ENCODE results near the gene RUNX3. TPM values are rescaled to one million over a fixed set of nuclear protein-coding genes. Genes with fewer than 3 reads are reported as not detected.

The RUNX3 gene
- polyA plus RNA-seq, 1 donor = 4.8 TPM

DNA sequence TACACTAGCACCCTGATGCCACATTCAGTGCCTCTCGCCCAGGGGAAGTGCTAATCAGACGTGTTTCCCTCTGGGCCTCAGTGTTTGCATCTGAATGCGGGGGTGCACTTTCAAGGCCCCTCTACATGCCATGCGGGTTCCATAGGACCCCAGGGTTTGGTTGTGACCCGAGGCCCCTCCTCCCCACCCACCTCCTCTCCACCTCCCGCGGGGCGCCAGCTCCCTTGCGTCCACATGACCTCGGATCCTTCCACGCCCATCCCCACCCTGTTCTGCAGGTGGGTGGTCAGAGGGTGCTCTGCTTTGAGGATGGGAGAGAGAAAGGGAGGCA lies 5.1 kb upstream of the RUNX3 start:
- H3K9me3 ChIP-seq (ENCODE audit: control insufficient read depth, low read depth, low read length) = peaks cover 18% of the 10 kb centered on the region
- WGBS (ENCODE audit: insufficient coverage, low lambda C conversion rate) = no CpG with 5 or more reads among the region's 11 CpGs
- no peak overlapping the region for H3K4me3 ChIP-seq (ENCODE audit: low read length)
- peaks cover 56% of the 10 kb centered on the region for H3K4me1 ChIP-seq (ENCODE audit: control insufficient read depth, insufficient read depth, low read length)
- DNase-seq = no peak
- no peak overlapping the region for H3K27ac ChIP-seq (ENCODE audit: low read length)
- no peaks in the 10 kb centered on the region for H3K36me3 ChIP-seq (ENCODE audit: control insufficient read depth, insufficient read depth, low read length)
- peaks cover 57% of the 10 kb centered on the region for H3K27me3 ChIP-seq (ENCODE audit: control insufficient read depth, insufficient read depth, low read length)

DNA sequence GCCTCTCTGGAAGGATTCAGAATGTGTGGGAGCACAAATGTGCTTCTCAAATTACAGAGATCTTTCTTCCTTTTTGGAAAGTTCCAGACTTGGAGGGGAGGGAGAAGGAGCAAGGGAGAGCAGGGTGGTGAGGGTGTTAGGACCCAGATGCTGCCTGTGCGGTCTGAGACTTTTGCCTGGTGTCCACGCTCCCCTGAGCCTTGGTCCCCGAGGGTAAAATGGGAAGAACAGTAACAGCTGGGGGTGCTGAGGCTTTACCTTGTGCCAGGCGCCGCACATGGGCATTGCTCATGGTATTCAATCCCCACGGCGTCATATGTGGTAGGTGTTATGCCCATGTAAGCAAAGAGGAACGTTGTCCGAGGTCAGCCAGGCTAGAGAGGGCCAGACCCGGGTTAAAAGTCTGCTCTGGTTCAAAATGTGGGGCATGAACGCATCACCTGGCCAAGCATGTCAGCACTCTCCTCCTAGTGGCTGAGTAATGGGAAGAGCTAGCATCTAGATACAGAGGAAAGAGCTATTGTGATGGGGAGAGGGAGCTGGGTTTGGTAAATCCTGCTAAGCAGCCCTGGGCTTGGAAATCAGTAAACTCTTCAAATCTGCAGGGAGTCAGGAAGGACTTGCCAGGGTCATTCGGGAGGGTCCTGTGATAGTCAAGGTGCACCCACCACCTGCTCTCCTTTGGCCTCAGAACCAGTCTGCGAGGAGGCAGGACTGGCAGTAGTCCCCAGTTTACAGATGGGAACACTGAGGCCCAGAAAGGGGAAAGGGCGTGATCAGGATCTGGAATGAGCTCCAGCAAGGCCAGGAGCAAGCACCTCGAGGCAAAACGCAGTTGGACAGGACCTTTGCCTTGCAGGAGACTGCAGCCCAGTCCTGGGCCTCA lies 4.5 kb upstream of the RUNX3 start:
- Histone ChIP-seq H3K27ac (ENCODE audit: low read length) (no peak overlapping the region), H3K4me3 (ENCODE audit: low read length) (no peak overlapping the region), H3K36me3 (ENCODE audit: control insufficient read depth, insufficient read depth, low read length) (no peaks in the 10 kb centered on the region), H3K4me1 (ENCODE audit: control insufficient read depth, insufficient read depth, low read length) (peaks cover 51% of the 10 kb centered on the region), H3K9me3 (ENCODE audit: control insufficient read depth, low read depth, low read length) (peaks cover 18% of the 10 kb centered on the region), H3K27me3 (ENCODE audit: control insufficient read depth, insufficient read depth, low read length) (peaks cover 58% of the 10 kb centered on the region)
- WGBS (ENCODE audit: insufficient coverage, low lambda C conversion rate) = no CpG with 5 or more reads among the region's 16 CpGs
- peak in 1 of 2 donors; percentile 34 for DNase-seq

DNA sequence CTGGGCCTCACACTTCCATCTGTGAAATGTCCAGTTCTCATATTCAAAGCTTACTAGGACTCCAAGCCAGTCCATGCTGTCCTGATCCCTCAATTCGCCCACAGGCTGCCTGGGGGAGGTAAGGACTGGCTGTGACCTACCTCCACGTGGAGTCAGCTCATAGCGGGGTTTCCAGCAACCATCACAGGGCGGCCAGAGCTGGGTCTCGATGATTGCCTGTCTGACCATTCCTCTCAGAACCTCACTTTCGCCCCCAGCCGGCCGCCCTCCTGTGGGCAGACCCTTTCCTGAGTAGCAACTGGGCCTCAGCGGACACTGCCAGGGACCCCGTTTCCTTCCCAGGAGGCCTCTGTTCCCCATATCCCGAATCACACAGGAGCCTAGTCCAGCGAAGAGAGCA lies 3.4 kb upstream of the RUNX3 start:
- H3K9me3 ChIP-seq (ENCODE audit: control insufficient read depth, low read depth, low read length) = peaks cover 20% of the 10 kb centered on the region
- no peak overlapping the region for H3K27ac ChIP-seq (ENCODE audit: low read length)
- no peak overlapping the region for H3K4me3 ChIP-seq (ENCODE audit: low read length)
- no peak for DNase-seq
- H3K4me1 ChIP-seq (ENCODE audit: control insufficient read depth, insufficient read depth, low read length) = peaks cover 53% of the 10 kb centered on the region
- H3K36me3 ChIP-seq (ENCODE audit: control insufficient read depth, insufficient read depth, low read length) = no peaks in the 10 kb centered on the region
- H3K27me3 ChIP-seq (ENCODE audit: control insufficient read depth, insufficient read depth, low read length) = peaks cover 69% of the 10 kb centered on the region
- WGBS (ENCODE audit: insufficient coverage, low lambda C conversion rate) = no CpG with 5 or more reads among the region's 12 CpGs

DNA sequence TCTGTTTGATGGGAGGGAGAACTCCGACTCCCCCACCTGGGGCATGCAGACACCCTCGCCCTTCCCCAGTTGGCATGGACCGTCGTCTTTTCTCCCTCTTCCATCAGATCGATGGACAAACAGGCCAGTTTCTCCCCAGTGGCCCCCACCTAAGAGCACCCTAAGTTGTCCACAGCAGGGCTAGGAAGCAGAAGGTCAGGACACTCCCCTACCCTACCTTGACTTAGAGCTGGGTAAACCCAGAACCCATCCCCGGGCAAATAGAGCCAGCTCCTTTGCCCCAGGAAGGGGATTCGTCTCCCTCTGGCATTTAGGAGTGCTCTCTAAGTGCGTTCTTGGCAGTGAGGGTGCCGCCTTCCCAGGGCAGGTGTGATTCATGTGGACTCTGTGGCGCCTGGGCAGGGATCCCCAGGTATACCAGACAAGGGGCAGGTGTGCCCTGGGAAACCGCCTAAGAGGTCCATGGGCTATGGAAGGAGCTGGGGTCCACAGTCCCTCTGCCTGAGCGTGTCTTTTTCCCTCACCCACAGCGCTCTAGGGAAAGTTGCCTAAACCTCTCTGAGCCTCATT lies 2.7 kb upstream of the RUNX3 start:
- WGBS (ENCODE audit: insufficient coverage, low lambda C conversion rate) = no CpG with 5 or more reads among the region's 13 CpGs
- Histone ChIP-seq H3K27me3 (ENCODE audit: control insufficient read depth, insufficient read depth, low read length) (peaks cover 76% of the 10 kb centered on the region), H3K4me1 (ENCODE audit: control insufficient read depth, insufficient read depth, low read length) (peaks cover 50% of the 10 kb centered on the region), H3K36me3 (ENCODE audit: control insufficient read depth, insufficient read depth, low read length) (no peaks in the 10 kb centered on the region), H3K4me3 (ENCODE audit: low read length) (no peak overlapping the region), H3K27ac (ENCODE audit: low read length) (no peak overlapping the region), H3K9me3 (ENCODE audit: control insufficient read depth, low read depth, low read length) (peaks cover 17% of the 10 kb centered on the region)
- DNase-seq = no peak

DNA sequence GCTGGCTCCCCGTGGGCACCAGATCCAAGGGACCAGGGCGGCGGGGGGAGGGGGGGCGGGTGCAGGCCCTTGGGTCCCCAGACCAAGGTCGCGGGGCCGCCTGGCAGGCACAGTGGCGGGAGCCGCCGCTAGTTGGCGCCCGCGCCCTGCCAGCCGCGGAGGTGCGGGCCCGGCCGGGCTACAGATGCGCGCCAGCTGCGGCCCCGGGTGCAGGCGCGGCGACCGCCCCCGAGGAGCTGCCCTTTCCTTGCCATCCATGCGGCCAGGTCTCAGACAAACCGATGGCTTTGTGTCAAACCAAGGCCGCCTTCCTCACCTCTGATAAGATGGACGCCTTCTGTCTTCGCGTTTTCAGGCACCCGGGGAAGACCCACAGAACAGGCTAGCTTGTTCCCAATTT lies 2.2 kb upstream of the RUNX3 start:
- peaks cover 17% of the 10 kb centered on the region for H3K9me3 ChIP-seq (ENCODE audit: control insufficient read depth, low read depth, low read length)
- peaks cover 81% of the 10 kb centered on the region for H3K27me3 ChIP-seq (ENCODE audit: control insufficient read depth, insufficient read depth, low read length)
- no peak overlapping the region for H3K4me3 ChIP-seq (ENCODE audit: low read length)
- H3K27ac ChIP-seq (ENCODE audit: low read length) = no peak overlapping the region
- WGBS (ENCODE audit: insufficient coverage, low lambda C conversion rate) = no CpG with 5 or more reads among the region's 34 CpGs
- peaks cover 45% of the 10 kb centered on the region for H3K4me1 ChIP-seq (ENCODE audit: control insufficient read depth, insufficient read depth, low read length)
- DNase-seq = peak; percentile 39
- H3K36me3 ChIP-seq (ENCODE audit: control insufficient read depth, insufficient read depth, low read length) = no peaks in the 10 kb centered on the region

DNA sequence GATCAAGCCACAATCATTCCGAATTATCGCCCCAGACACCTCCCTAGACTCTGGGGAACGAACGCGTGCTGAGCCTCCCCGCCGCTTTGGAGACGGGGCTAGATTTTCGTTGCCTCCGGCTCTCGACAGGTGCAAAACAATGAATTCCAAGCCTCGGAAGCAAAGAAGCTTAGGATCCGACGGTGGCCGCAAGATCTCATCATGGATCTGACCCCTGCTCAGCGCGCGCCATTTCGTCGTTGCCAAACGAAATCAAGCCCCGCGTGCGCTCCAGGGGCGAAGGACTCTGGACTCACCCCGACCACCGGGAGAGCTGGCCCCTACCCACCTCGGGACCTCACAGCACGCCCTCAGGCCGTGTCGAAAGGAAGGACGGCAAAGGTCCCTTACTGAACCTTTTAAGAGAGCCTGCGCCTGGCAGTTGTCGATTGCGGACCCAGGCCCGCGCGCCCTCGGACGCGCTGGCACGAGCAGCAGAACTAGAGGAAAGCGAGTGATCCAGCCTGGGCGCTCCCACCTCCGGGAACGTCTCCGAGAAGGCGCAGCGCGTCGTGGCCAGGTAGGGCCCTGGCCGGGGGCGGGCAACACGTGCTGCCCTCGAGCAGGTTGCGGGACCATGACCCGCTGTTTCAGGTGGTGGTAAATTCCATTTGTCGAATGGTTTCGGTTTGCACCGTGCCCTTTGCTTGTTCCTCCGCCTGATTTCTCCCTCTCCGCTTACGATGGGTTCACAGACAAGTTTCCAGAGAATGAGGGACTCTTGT lies 1.6 kb upstream of the RUNX3 start:
- Histone ChIP-seq H3K4me1 (ENCODE audit: control insufficient read depth, insufficient read depth, low read length) (peaks cover 39% of the 10 kb centered on the region), H3K4me3 (ENCODE audit: low read length) (no peak overlapping the region), H3K9me3 (ENCODE audit: control insufficient read depth, low read depth, low read length) (peaks cover 17% of the 10 kb centered on the region), H3K36me3 (ENCODE audit: control insufficient read depth, insufficient read depth, low read length) (no peaks in the 10 kb centered on the region), H3K27me3 (ENCODE audit: control insufficient read depth, insufficient read depth, low read length) (peaks cover 87% of the 10 kb centered on the region), H3K27ac (ENCODE audit: low read length) (no peak overlapping the region)
- DNase-seq = peak in 1 of 2 donors; percentile 55
- 0% methylated on average over 4 of the region's 63 CpGs for WGBS (ENCODE audit: insufficient coverage, low lambda C conversion rate)

DNA sequence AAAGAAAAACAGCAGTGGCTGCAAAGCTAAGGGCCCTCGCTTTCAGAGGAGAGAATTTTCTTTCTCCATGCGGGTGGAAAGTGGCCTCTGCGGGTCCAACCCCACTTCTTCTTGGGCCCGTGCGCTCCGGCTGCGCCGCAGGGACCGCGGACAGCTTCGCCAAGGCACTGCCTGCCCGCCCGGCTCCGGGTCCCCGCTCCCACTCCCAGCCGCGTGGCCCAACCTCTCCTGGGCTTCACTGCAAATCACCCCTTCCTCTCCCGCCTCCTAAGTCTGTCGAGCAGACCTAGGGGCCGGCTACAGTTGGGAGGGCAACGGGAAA lies 1.0 kb upstream of the RUNX3 start:
- H3K27ac ChIP-seq (ENCODE audit: low read length) = no peak overlapping the region
- DNase-seq = peak in 1 of 2 donors; percentile 61
- peaks cover 17% of the 10 kb centered on the region for H3K9me3 ChIP-seq (ENCODE audit: control insufficient read depth, low read depth, low read length)
- no CpG with 5 or more reads among the region's 21 CpGs for WGBS (ENCODE audit: insufficient coverage, low lambda C conversion rate)
- H3K4me3 ChIP-seq (ENCODE audit: low read length) = no peak overlapping the region
- H3K36me3 ChIP-seq (ENCODE audit: control insufficient read depth, insufficient read depth, low read length) = no peaks in the 10 kb centered on the region
- H3K27me3 ChIP-seq (ENCODE audit: control insufficient read depth, insufficient read depth, low read length) = peaks cover 93% of the 10 kb centered on the region
- H3K4me1 ChIP-seq (ENCODE audit: control insufficient read depth, insufficient read depth, low read length) = peaks cover 38% of the 10 kb centered on the region

DNA sequence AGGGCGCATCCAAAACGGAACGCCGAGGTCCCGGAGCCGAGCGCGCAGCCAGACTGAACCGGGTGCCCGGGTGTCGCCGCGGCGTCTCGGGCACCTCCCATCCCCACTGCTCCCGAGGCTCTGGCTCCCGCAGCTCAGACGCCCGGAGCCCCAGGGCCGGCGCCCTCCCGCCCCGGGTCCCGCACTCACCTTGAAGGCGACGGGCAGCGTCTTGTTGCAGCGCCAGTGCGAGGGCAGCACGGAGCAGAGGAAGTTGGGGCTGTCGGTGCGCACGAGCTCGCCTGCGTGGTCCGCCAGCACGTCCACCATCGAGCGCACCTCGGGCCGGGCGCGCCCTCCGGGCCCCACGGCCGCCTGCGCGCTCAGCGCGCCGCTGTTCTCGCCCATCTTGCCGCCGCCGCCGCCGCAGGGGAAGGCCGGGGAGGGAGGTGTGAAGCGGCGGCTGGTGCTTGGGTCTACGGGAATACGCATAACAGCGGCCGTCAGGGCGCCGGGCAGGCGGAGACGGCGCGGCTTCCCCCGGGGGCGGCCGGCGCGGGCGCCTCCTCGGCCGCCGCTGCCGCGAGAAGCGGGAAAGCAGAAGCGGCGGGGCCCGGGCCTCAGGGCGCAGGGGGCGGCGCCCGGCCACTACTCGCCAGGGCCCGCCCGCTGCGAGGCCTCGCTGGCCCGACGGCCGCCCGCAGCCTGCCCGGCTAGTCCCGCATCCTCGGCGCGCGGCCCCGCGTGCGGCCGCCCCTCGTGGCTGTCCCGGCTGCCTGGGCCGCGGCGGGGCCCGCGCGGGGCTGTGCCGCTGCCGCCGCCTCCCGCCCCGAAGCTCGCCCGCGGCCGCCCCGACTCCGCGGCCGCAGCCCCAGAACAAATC lies 447 bp downstream of the RUNX3 start:
- peaks cover 17% of the 10 kb centered on the region for H3K9me3 ChIP-seq (ENCODE audit: control insufficient read depth, low read depth, low read length)
- H3K27me3 ChIP-seq (ENCODE audit: control insufficient read depth, insufficient read depth, low read length) = peaks cover 94% of the 10 kb centered on the region
- DNase-seq = peak in 1 of 2 donors; percentile 58
- WGBS (ENCODE audit: insufficient coverage, low lambda C conversion rate) = no CpG with 5 or more reads among the region's 129 CpGs
- H3K4me3 ChIP-seq (ENCODE audit: low read length) = peak overlapping the region; percentile 11
- H3K27ac ChIP-seq (ENCODE audit: low read length) = no peak overlapping the region
- peaks cover 23% of the 10 kb centered on the region for H3K4me1 ChIP-seq (ENCODE audit: control insufficient read depth, insufficient read depth, low read length)
- no peaks in the 10 kb centered on the region for H3K36me3 ChIP-seq (ENCODE audit: control insufficient read depth, insufficient read depth, low read length)

DNA sequence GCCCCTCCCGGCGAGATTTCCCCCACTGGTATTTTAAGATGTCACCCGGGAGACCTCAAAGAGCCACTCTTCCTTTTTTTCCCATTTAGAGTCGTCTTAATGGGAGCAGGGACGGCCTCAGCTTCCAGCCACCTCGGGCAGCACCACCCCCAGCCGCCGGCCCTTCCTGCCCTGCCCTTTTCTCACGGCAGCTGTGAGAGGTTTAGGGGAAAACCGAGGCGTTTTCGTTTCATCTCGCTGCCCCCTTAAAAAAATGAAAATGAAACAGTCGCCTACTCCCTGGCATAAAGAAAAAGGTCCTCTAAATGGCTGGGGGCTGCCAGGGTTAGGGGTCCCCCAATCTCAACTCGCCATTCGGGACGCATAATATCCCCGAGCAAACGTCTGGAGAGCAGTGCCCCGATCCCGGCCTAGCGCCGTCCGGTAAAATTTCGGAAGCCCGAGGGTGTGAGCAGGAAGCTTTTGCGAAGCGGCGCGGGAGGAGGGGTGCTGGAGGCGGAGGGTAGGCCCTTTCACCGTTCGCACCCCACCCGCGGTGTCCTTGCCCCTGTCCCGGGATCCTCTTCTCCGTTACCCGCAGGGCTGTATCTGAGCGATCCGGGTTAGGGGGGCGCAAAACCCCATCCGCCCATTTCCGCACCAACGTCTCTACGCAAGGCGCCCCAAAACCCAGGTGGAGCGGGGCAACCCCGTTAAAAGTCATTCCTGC lies 1.2 kb downstream of the RUNX3 start:
- no CpG with 5 or more reads among the region's 48 CpGs for WGBS (ENCODE audit: insufficient coverage, low lambda C conversion rate)
- Histone ChIP-seq H3K36me3 (ENCODE audit: control insufficient read depth, insufficient read depth, low read length) (no peaks in the 10 kb centered on the region), H3K4me1 (ENCODE audit: control insufficient read depth, insufficient read depth, low read length) (peaks cover 22% of the 10 kb centered on the region), H3K9me3 (ENCODE audit: control insufficient read depth, low read depth, low read length) (peaks cover 17% of the 10 kb centered on the region), H3K27me3 (ENCODE audit: control insufficient read depth, insufficient read depth, low read length) (peaks cover 94% of the 10 kb centered on the region), H3K4me3 (ENCODE audit: low read length) (peak overlapping the region; percentile 11), H3K27ac (ENCODE audit: low read length) (no peak overlapping the region)
- DNase-seq = peak in 1 of 2 donors; percentile 36

Data from large intestine (tissue), 3 donors.